Measurements from ENCODE around the gene VKORC1L1.
"Not testable (repeated sequence)": the region's sequence is repeated elsewhere in the genome, so short reads cannot be mapped to it uniquely, and the experiment has no call there.

The VKORC1L1 gene

DNA sequence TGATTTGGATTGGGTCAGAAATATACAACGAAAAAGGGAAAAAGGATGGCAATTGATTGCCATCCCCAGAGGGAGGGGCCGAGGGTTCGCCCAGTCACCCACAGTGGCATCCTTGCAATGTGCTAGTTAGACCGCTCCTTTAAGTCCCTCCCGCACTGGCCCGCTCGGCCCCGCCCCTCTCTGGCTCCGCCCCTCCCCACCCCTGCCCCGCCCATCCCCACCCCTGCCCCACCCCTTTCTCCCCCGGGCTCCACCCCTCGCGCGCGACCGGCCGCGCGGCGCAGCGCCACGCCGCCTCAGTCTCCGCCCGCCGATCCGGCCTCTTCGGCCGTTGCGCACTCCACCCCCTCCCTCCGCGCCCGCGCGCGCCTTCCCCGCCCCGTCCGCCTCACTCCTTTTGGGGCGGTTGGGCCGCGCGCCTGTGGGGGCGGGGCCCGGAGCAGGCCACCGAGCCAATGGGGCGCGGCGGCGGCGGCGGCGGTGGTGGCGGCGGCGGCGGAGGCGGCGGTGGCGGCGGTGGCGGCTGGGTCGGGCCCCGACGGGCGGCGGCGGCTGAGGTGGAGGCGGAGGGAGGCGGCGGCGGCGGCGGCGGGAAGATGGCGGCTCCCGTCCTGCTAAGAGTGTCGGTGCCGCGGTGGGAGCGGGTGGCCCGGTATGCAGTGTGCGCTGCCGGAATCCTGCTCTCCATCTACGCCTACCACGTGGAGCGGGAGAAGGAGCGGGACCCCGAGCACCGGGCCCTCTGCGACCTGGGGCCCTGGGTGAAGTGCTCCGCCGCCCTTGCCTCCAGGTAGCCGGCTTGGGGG lies at the start of gene VKORC1L1:
Gene VKORC1L1, plus strand, starts transcription at position 299 of the 806 bp plus-strand sequence. Its CDS starts 298 bp downstream, at position 597.
- peak; percentile 79 to 83 for DNase-seq

- DNase-seq, result no peak
Observed at GRCh38 chr7:65827366-65827765, 45.5 kb upstream of the VKORC1L1 start.

DNA sequence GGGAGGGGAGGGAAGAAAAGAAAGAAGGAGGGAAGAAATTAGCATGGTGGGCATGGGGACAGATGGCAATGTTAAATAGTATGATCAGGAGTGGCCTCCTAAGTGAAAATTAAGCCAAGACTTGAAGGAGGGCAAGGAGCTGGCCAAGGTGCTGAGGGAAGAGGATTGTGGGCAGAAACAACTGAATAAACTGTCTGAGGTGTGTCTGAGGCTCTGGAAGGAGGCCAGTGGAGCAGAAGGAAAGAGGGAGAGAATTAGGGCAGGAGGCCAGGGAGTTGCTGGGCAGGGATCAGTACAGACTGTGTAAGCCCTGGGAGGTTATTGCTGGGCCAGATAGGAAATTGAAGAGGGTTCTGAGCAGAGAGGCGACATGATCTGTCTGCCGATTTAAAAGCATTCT lies 40.6 kb upstream of the VKORC1L1 start:
- no peak for DNase-seq

DNA sequence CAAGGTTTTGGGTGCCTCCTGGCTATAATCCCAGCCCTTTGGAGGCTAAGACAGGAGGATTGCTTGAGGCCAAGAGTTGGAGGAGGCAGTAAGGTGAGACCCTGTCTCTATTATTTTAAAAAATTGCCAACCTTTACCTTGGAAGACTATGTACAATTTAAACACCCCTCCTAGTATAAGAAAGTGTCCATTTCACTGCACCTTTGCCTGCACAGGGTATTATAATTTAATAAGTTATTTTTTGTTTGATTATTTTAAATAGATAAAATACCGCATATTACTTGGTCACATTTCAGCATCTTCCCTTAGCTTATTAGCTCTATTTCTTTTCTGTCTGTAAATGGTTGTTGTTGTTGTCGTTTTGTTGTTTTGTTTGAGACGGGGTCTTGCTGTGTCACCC lies 36.2 kb upstream of the VKORC1L1 start:
- DNase-seq, result not testable (repeated sequence)

DNA sequence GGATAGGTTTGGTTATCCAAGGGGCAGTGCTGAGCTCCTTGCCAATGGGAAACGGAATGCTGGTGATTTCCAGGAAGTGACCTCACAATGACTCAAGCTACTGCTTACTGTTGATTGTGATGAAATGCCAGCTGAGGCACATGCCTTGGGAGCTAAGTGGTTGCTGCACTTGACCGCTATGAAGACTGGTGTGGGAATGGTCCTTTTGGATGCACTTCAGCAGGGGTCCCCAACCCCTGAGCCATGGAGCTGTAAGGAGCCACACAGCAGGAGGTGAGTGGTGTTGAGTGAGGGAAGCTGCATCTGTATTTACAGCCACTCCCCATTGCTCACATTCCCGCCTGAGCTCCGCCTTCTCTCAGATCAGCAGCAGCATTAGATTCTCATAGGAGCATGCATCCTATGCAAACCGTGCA lies 35.3 kb upstream of the VKORC1L1 start:
- DNase-seq, result not testable (repeated sequence)

- DNase-seq, result no peak
Observed at GRCh38 chr7:65839846-65840245, 33.0 kb upstream of the VKORC1L1 start.

DNA sequence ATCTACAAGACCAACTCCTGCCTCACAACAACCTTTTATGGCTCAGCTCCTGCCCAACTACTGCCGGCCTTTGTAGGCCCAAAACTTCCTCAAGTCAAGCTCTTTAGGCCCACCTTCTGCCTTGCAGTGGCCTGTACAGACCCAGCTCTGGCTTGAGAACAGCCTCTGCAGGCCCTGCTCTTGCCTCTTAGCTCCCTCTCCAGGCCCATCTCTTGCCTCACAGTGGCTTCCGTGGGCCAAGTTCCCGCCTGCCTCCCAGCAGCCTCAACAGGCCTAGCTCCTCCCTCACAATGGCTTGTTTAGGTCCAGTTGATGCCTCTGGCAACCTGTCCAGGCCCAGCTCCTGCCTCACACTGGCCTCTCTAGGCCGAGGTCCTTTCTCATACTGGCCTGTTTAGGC lies 32.4 kb upstream of the VKORC1L1 start:
- peak; percentile 5 to 14 for DNase-seq

DNA sequence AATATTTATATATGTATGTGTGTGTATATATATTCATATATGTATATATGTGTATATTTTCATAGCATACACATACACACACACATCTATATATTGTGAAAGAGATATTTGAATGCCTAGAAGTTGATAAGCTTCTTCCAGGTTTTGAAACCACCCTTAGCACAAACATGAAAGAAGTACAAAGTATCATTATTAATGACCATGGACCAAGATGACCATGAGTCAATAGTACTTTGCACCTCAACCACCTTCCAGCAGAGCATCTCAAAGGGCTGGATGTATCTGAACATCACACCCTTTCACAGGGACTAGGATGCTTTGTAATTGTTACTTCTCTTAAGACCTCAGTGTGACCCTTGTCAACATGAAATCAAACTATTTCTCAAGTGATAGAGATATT lies 29.3 kb upstream of the VKORC1L1 start:
- not testable (repeated sequence) for DNase-seq

GRCh38 chr7:65846008-65846570 lies 26.8 kb upstream of the VKORC1L1 start:
- no peak for DNase-seq

GRCh38 chr7:65853426-65853825 lies 19.4 kb upstream of the VKORC1L1 start:
- not testable (repeated sequence) for DNase-seq

DNA sequence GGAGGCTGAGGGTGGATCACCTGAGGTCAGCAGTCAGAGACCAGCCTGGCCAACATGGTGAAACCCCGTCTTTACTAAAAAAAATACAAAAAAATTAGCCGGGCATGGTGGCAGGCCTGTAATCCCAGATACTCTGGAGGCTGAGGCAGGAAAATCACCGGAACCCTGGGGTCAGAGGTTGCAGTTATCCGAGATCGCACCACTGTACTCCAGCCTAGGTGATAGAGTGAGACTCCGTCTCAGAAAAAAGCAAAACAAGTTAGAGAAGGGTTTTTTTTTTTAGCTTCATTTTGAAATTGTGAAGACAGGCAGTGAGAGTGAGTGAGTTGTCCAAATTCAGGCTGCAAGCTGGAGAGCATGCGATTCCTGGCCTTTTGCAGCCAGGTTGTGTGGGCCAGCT lies 19.0 kb upstream of the VKORC1L1 start:
- DNase-seq, result not testable (repeated sequence)

DNA sequence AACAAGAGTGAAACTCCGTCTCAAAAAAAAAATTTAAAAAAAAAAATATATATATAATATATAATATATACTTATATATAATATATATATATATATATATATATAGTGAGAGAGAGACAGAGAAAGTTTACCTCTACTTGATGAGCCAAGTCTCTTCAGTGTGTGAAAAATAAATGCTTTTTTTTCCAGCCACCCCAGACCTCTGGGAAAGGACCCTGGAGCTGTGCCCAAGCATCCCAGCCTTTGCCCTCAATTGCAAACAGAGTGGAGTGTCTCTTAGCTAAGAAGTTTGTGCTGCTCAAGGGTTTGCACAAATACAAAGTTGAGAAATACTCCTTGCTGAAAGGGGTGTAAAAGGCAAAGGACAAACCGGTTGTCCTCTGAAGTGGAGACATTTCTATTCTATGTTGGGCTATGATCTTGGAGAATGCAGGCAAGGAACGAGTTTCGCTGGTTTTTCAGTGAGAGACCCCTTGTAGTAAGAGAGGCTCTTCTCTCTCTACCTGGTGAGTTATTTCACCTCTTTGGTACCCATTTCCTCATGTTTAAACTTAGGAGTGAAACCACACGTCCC lies 15.5 kb upstream of the VKORC1L1 start:
- not testable (repeated sequence) for DNase-seq

GRCh38 chr7:65858660-65859059 lies 14.2 kb upstream of the VKORC1L1 start:
- not testable (repeated sequence) for DNase-seq

- DNase-seq, result not testable (repeated sequence)
Observed at GRCh38 chr7:65866244-65866643, 6.6 kb upstream of the VKORC1L1 start.

- DNase-seq, result not testable (repeated sequence)
Observed at GRCh38 chr7:65867681-65868080, 5.2 kb upstream of the VKORC1L1 start.

GRCh38 chr7:65869312-65869711 lies 3.6 kb upstream of the VKORC1L1 start:
- DNase-seq, result not testable (repeated sequence)

DNA sequence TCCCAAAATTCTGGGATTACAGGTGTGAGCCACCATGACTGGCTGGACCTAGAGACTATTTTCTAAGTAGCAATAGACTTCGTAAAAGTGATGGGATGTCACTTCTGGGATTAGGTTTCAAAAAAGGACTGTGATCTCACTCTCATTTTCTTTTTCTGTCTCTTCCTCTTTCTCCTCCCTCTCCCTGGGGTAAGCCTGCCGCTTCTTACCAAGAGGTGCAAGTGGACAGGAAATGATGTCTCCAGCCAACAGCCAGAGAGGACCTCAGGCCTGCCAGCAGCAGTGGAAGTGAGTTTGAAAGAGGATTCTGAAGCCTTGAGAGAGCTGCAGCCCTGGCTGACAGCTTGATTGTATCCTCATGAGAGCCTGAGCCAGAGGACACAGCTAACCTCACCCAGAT lies 1.4 kb upstream of the VKORC1L1 start:
- DNase-seq, result not testable (repeated sequence)

GRCh38 chr7:65873582-65874193 lies 814 bp downstream of the VKORC1L1 start:
- peak in 1 of 2 donors; percentile 12 for DNase-seq

- DNase-seq, result not testable (repeated sequence)
Observed at GRCh38 chr7:65875715-65876114, 2.8 kb downstream of the VKORC1L1 start.

- DNase-seq, result not testable (repeated sequence)
Observed at GRCh38 chr7:65879292-65880153, 6.6 kb downstream of the VKORC1L1 start.

DNA sequence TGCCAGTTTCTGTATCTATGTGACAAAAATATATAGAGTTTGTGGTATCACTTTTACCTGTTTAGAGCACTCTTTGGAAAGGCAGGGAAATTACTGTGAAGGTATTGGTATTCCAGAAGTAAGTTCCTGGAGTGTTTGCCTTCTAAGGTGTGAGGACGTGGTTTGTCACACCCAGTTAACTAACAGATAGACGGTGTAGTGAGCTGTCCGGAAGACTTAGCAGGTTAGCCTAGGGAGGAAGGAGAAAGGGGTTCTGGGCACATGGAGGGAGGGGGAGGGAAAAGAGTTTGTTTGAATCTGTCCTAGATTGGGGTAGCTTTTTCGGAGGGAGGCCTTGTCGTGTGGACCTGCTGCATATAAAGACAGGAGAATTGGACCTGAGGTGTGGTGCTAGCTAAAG lies 7.4 kb downstream of the VKORC1L1 start:
- DNase-seq, result not testable (repeated sequence)

DNA sequence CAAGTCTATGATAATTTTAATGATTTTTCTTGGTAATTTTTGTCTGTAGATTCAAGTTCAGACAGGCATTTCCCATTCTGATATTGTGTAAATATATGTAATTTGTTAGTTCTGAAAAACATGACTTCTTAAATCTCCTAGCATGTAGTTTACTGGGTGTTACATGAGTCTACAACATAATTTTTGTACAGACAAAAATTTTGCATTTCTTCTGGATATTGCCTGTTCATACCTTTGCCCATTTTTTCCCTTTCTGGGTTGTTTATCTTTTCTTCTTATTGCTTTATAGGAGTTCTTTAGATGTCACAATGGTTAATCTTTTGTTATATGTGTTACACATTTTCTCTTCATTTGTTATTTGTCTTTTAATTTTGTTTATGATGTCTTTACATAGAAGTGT lies 12.1 kb downstream of the VKORC1L1 start:
- not testable (repeated sequence) for DNase-seq
